Liver (tissue), 9 donors: ENCODE data around the gene ZNF280A. TPM values are rescaled to one million over a fixed set of nuclear protein-coding genes. Genes with fewer than 3 reads are reported as not detected.

Experiments
- DNase-seq: peaks from one replicate; pipeline ENCODE4 v3.0.0-alpha.2; 2017; ENCODE audit warnings: low spot score
- H3K27ac ChIP-seq, 2 donors: one replicate each; pipeline ENCODE4 v1.7.0; 2013; ENCODE audit warnings: inconsistent platforms in 2 of 2, low read length in 2 of 2, control low read depth in 1 of 2, low read depth in 1 of 2, mild to moderate bottlenecking in 1 of 2
- H3K27me3 ChIP-seq, 4 donors: one replicate each; pipeline versions ENCODE4 v1.6.1 to v1.7.0; 2013; ENCODE audit warnings: low read length in 3 of 4, inconsistent platforms in 1 of 4, mild to moderate bottlenecking in 1 of 4, moderate library complexity in 1 of 4; ENCODE audit not compliant: control insufficient read depth in 4 of 4, insufficient read depth in 4 of 4
- H3K36me3 ChIP-seq, 4 donors: one replicate each; pipeline versions ENCODE4 v1.6.1 to v1.7.0; 2013; ENCODE audit warnings: low read length in 3 of 4, mild to moderate bottlenecking in 3 of 4, low read depth in 1 of 4, moderate library complexity in 1 of 4; ENCODE audit not compliant: control insufficient read depth in 4 of 4, insufficient read depth in 3 of 4
- H3K4me1 ChIP-seq, 4 donors: one replicate each; pipeline versions ENCODE4 v1.6.1 to v1.7.0; 2013; ENCODE audit warnings: low read length in 3 of 4, mild to moderate bottlenecking in 3 of 4, moderate library complexity in 1 of 4; ENCODE audit not compliant: control insufficient read depth in 4 of 4, insufficient read depth in 4 of 4
- H3K4me3 ChIP-seq, 3 donors: one replicate each; pipeline versions ENCODE4 v1.6.1 to v1.7.0; 2013; ENCODE audit warnings: low read length in 3 of 3, control low read depth in 1 of 3, low read depth in 1 of 3, mild to moderate bottlenecking in 1 of 3
- H3K9ac ChIP-seq, 2 donors: one replicate each; pipeline ENCODE4 v1.7.0; 2013; ENCODE audit warnings: low read length in 2 of 2, mild to moderate bottlenecking in 2 of 2, moderate library complexity in 2 of 2, control low read depth in 1 of 2, low read depth in 1 of 2
- H3K9me3 ChIP-seq, 4 donors: one replicate each; pipeline versions ENCODE4 v1.6.1 to v1.7.0; 2013; ENCODE audit warnings: low read length in 3 of 4; ENCODE audit not compliant: control insufficient read depth in 4 of 4
- ATF3 ChIP-seq: IDR thresholded peaks from 2 replicates; pipeline ENCODE4 v1.6.1; 2016; ENCODE audit warnings: antibody characterized with exemption
- FOXA1 ChIP-seq: IDR thresholded peaks from 2 replicates; pipeline ENCODE4 v1.6.1; 2016; ENCODE audit warnings: antibody characterized with exemption
- FOXA2 ChIP-seq: IDR thresholded peaks from 2 replicates; pipeline ENCODE4 v1.6.1; 2016; ENCODE audit warnings: antibody characterized with exemption
- GABPA ChIP-seq, 2 donors: IDR thresholded peaks in 1 of 2; conservative IDR thresholded peaks in 1 of 2; 2 replicates each; pipeline ENCODE4 v1.6.1; 2016; ENCODE audit warnings: antibody characterized with exemption in 2 of 2, mild to moderate bottlenecking in 1 of 2, moderate library complexity in 1 of 2
- HNF4A ChIP-seq, 2 donors: conservative IDR thresholded peaks; 2 replicates each; pipeline ENCODE4 v1.6.1; 2016; ENCODE audit warnings: antibody characterized with exemption in 2 of 2, mild to moderate bottlenecking in 2 of 2
- HNF4G ChIP-seq: IDR thresholded peaks from 2 replicates; pipeline ENCODE4 v1.6.1; 2016; ENCODE audit warnings: antibody characterized with exemption
- JUND ChIP-seq, 2 donors: IDR thresholded peaks; 2 replicates each; pipeline ENCODE4 v1.6.1; 2016; ENCODE audit warnings: antibody characterized with exemption in 2 of 2
- MAX ChIP-seq: IDR thresholded peaks from 2 replicates; pipeline ENCODE4 v1.6.1; 2016; ENCODE audit warnings: antibody characterized with exemption
- NR2F2 ChIP-seq: IDR thresholded peaks from 2 replicates; pipeline ENCODE4 v1.6.1; 2016; ENCODE audit warnings: antibody characterized with exemption
- RAD21 ChIP-seq, 2 donors: IDR thresholded peaks; 2 replicates each; pipeline ENCODE4 v1.6.1; 2016; ENCODE audit warnings: antibody characterized with exemption in 2 of 2, mild to moderate bottlenecking in 2 of 2
- REST ChIP-seq: IDR thresholded peaks from 2 replicates; pipeline ENCODE4 v1.6.1; 2016; ENCODE audit warnings: antibody characterized with exemption, mild to moderate bottlenecking
- RXRA ChIP-seq, 2 donors: IDR thresholded peaks; 2 replicates each; pipeline ENCODE4 v1.6.1; 2017 to 2018; ENCODE audit warnings: antibody characterized with exemption in 2 of 2, mild to moderate bottlenecking in 1 of 2
- SP1 ChIP-seq: IDR thresholded peaks from 2 replicates; pipeline ENCODE4 v1.6.1; 2018; ENCODE audit warnings: antibody characterized with exemption, mild to moderate bottlenecking
- TAF1 ChIP-seq: conservative IDR thresholded peaks from 2 replicates; pipeline ENCODE4 v1.6.1; 2016; ENCODE audit warnings: antibody characterized with exemption, mild to moderate bottlenecking
- YY1 ChIP-seq: IDR thresholded peaks from 2 replicates; pipeline ENCODE4 v1.6.1; 2016; ENCODE audit warnings: antibody characterized with exemption, mild to moderate bottlenecking
- WGBS: extraction: QIAGEN DNeasy Blood & Tissue Kit; methylation state at CpG from one replicate; pipeline ENCODE4 v1.1.7; 2013; 5-methylcytosine and 5-hydroxymethylcytosine counted together
- polyA plus RNA-seq, 2 donors: library from polyadenylated mRNA; stranded (reverse) in 1 of 2; unstranded in 1 of 2; fragments of 200-250 nt in 1 of 2; fragments of >200 nt in 1 of 2; fragmentation: Nextera tagmentation in 1 of 2; extraction: Ambion mirVana in 1 of 2; gene quantifications; one replicate each; pipeline versions ENCODE4 v1.2.1 to v1.2.3, GENCODE V29; 2013 to 2015
- total RNA-seq, 2 donors: library from RNA; depleted of rRNA; stranded (reverse); fragments of >200 nt; gene quantifications; one replicate each; pipeline ENCODE4 v1.2.3, GENCODE V29; 2014
- TF ChIP-seq, protein P1 (sequence below): fragments of 150-350 bp; IDR thresholded peaks from 2 replicates; pipeline ENCODE4 v1.5.1; 2017; ENCODE audit warnings: improper control_type of control experiment, low read depth, low read length; ENCODE audit not compliant: missing input control
- TF ChIP-seq, protein P2 (sequence below): IDR thresholded peaks from 2 replicates; pipeline ENCODE4 v1.6.1; 2016; ENCODE audit warnings: antibody characterized with exemption
- donor health status: healthy.
- donor health status: healthy.
- donor health status: healthy.
- donor health status: healthy.
- donor health status: healthy.

Gene ZNF280A
- total and polyA plus RNA-seq, 4 donors: not detected

- TF ChIP-seq, protein P1, sequence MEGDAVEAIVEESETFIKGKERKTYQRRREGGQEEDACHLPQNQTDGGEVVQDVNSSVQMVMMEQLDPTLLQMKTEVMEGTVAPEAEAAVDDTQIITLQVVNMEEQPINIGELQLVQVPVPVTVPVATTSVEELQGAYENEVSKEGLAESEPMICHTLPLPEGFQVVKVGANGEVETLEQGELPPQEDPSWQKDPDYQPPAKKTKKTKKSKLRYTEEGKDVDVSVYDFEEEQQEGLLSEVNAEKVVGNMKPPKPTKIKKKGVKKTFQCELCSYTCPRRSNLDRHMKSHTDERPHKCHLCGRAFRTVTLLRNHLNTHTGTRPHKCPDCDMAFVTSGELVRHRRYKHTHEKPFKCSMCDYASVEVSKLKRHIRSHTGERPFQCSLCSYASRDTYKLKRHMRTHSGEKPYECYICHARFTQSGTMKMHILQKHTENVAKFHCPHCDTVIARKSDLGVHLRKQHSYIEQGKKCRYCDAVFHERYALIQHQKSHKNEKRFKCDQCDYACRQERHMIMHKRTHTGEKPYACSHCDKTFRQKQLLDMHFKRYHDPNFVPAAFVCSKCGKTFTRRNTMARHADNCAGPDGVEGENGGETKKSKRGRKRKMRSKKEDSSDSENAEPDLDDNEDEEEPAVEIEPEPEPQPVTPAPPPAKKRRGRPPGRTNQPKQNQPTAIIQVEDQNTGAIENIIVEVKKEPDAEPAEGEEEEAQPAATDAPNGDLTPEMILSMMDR: no peak
- no peak for TF ChIP-seq TAF1
- TF ChIP-seq HNF4G: no peak
- no peak for TF ChIP-seq NR2F2
- TF ChIP-seq ATF3: no peak
- no peak for TF ChIP-seq MAX
- no peak for TF ChIP-seq FOXA2
- no peak for TF ChIP-seq SP1
- no peak for TF ChIP-seq JUND (IDR thresholded peaks at IDR 0.05)
- no peak for TF ChIP-seq RAD21 (IDR thresholded peaks at IDR 0.05)
- TF ChIP-seq REST: no peak
- no peak for TF ChIP-seq GABPA (IDR thresholded peaks at IDR 0.05 in 1 of 2, conservative IDR thresholded peaks at IDR 0.05 in 1 of 2)
- TF ChIP-seq RXRA (IDR thresholded peaks at IDR 0.05): no peak
- no peak for TF ChIP-seq YY1
- TF ChIP-seq, protein P2, sequence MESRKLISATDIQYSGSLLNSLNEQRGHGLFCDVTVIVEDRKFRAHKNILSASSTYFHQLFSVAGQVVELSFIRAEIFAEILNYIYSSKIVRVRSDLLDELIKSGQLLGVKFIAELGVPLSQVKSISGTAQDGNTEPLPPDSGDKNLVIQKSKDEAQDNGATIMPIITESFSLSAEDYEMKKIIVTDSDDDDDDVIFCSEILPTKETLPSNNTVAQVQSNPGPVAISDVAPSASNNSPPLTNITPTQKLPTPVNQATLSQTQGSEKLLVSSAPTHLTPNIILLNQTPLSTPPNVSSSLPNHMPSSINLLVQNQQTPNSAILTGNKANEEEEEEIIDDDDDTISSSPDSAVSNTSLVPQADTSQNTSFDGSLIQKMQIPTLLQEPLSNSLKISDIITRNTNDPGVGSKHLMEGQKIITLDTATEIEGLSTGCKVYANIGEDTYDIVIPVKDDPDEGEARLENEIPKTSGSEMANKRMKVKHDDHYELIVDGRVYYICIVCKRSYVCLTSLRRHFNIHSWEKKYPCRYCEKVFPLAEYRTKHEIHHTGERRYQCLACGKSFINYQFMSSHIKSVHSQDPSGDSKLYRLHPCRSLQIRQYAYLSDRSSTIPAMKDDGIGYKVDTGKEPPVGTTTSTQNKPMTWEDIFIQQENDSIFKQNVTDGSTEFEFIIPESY: no peak
- Histone ChIP-seq H3K4me1 (no peaks in the 10 kb centered on the region), H3K27ac (no peak overlapping the region), H3K27me3 (no peaks in the 10 kb centered on the region), H3K36me3 (no peaks in the 10 kb centered on the region), H3K9me3 (no peaks in the 10 kb centered on the region), H3K4me3 (no peak overlapping the region), H3K9ac (no peak overlapping the region)
- DNase-seq: no peak
- WGBS: 78% methylated on average over 7 of the region's 7 CpGs
Measured at GRCh38 chr22:22531770-22532546, 11.9 kb upstream of the ZNF280A start.

DNA sequence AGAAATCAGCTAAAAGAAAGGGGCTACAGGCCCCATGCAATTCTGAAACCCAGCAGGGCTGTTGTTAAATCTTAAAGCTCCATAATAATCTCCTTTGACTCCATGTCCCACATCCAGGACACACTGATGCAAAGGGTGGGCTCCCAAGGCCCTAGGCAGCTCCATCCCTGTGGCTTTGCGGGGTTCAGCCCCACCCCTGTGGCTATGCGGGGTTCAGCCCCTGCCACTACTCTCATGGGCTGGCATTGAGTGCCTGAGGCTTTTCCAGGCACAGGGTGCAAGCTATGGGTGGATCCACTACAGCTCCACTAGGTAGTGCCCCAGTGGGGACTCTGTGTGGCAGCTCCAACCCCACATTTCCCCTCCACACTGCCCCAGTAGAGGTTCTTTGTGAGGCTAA, 8.7 kb upstream of the ZNF280A start:
- no peak for DNase-seq
- Histone ChIP-seq H3K27ac (no peak overlapping the region), H3K9me3 (no peaks in the 10 kb centered on the region), H3K4me3 (no peak overlapping the region), H3K4me1 (no peaks in the 10 kb centered on the region), H3K27me3 (no peaks in the 10 kb centered on the region), H3K9ac (no peak overlapping the region), H3K36me3 (no peaks in the 10 kb centered on the region)
- WGBS: 91% methylated on average over 2 of the region's 2 CpGs
- no peak for TF ChIP-seq FOXA1
- TF ChIP-seq RAD21 (IDR thresholded peaks at IDR 0.05): no peak
- TF ChIP-seq, protein P1: no peak
- TF ChIP-seq FOXA2: no peak
- no peak for TF ChIP-seq MAX
- no peak for TF ChIP-seq GABPA (IDR thresholded peaks at IDR 0.05 in 1 of 2, conservative IDR thresholded peaks at IDR 0.05 in 1 of 2)
- no peak for TF ChIP-seq RXRA (IDR thresholded peaks at IDR 0.05)
- no peak for TF ChIP-seq ATF3
- no peak for TF ChIP-seq YY1
- TF ChIP-seq, protein P2: no peak
- TF ChIP-seq SP1: no peak
- TF ChIP-seq HNF4A (conservative IDR thresholded peaks at IDR 0.05): no peak
- TF ChIP-seq JUND (IDR thresholded peaks at IDR 0.05): no peak
